ENCODE measurements around the gene PROS1.

GRCh38 chr3:93930041-93930440 is 43.7 kb downstream of the PROS1 start:
- TF ChIP-seq ZNF70 (CRISPR knock-in tag; IDR thresholded peaks at IDR 0.05) (no peak), TSHZ2 (CRISPR knock-in tag; IDR thresholded peaks at IDR 0.05) (no peak), PPARA (CRISPR knock-in tag; IDR thresholded peaks at IDR 0.05; ENCODE audit: borderline replicate concordance) (no peak), TCF4 (CRISPR knock-in tag; IDR thresholded peaks at IDR 0.05; ENCODE audit: borderline replicate concordance) (no peak), SNAI2 (CRISPR knock-in tag; IDR thresholded peaks at IDR 0.05) (no peak), ESRRG (CRISPR knock-in tag; IDR thresholded peaks at IDR 0.05) (no peak), ZFP3 (CRISPR knock-in tag; IDR thresholded peaks at IDR 0.05) (no peak), RARB (CRISPR knock-in tag; IDR thresholded peaks at IDR 0.05) (no peak), ARNTL (CRISPR knock-in tag; IDR thresholded peaks at IDR 0.05; ENCODE audit: borderline replicate concordance, low read depth) (no peak), BACH2 (CRISPR knock-in tag; IDR thresholded peaks at IDR 0.05; ENCODE audit: borderline replicate concordance) (no peak)
